HG03095 (cell line): ENCODE measurements around the gene ZNF878.
"Not testable (repeated sequence)": the region's sequence is repeated elsewhere in the genome, so short reads cannot be mapped to it uniquely, and the experiment has no call there.

ENCODE experiments used
- ATAC-seq: cut with Tn5 transposase; IDR thresholded peaks from one replicate; pipeline ENCODE4 v1.9.1; 2021; ENCODE audit warnings: moderate library complexity; ENCODE audit not compliant: unreplicated experiment

The ZNF878 gene

GRCh38 chr19:12052497-12053169 lies at the start of gene ZNF878:
TSS of gene ZNF878 (minus strand) at chr19:12052961. CDS start at chr19:12052801, 160 bp downstream.
- ATAC-seq = peak; percentile 82

- ATAC-seq = no peak
Measured at GRCh38 chr19:12098040-12098439, 45.3 kb upstream of the ZNF878 start.

- ATAC-seq = no peak
Measured at GRCh38 chr19:12095111-12095790, 42.5 kb upstream of the ZNF878 start.

DNA sequence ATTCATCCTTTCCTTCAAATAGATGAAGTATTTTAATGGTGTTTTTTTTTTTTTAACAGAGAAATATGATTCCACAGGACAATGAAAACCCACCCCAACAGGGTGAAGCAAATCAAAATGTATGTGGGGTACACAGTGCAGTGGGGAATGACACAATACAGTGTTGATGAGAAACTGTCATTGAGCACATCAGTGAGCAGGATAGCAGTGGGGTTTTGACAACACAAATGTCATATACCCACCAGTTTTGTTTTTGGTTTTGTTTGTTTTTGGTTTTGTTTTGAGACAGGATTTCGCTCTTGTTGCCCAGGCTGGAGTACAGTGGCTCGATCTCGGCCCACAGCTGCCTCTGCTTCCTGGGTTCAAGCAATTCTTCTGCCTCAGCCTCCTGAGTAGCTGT lies 41.0 kb upstream of the ZNF878 start:
- no peak for ATAC-seq

DNA sequence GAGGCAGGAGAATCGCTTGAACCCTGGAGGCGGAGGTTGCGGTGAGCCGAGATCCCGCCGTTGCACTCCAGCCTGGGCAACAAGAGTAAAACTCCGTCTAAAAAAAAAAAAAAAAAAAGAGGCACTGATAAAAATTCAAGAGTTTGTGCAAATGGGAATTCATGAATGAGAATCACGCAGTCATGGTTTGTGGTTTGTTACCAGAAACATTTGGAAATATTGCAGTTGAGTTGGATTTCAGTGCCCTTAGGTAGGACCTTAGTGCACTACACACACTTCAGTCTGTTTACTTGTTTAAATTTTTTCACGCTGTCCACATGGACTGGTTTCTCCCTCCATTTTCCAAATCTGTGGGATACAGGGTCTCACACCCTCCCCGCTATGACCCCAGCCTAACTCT lies 40.2 kb upstream of the ZNF878 start:
- ATAC-seq = no peak

DNA sequence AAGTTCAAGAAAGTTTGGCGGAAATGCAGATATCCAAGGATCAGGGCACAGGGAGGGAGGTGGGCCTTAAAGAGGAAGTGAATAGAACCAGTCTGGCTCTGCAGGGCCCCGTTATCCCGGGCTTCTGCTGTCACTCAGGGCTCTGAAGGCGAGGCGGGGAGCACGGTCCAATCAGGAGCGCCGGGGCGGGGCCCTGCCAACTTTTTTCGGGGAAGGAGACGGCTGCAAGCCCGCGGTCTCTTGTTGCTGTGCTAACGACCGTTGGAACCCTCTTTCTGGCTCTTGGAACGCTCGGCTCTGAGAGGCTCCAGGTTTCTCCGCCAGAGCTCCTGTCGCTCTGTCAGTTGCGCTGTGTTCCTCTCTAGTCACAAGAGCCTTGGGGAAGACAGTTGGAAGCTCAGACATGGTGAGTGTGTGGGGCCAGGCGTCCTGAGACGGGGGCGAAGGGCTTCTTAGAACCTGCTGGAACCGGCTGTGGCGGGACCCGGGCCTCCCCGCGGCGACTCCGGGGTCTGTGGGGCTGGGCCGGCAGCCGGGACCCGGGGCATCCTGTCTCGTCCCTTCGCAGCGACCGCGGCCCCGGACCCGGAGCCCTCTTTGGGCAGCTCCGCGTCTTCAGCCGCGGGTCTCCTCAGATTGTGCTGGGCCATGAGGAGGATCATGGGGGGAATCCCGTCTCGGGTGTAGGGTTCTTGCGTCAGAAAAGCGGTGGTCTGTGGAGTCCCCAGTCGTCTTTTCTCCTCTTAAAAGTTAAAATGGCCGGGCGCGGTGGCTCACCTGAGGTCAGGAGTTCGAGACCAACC lies 39.5 kb upstream of the ZNF878 start:
- ATAC-seq = no peak

DNA sequence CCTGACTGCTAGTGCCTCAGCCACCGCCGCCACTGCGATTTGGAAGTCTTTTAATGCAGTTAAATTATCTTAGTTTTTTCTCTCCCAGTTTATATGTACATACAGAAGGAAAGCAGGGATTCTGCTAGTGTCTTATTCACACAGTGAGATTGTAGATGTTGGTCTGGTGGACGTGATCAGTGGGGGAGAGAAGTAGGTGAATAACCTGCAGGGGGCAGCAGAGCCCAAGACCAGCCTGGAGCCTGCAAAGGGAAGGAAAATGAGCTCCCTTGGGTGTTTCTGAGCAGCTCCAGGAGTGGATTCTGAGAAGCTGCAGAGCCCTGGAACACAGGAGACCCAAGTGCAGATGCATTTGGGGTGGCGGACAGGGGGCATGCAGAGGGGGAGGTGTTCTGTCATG lies 38.0 kb upstream of the ZNF878 start:
- ATAC-seq = no peak

GRCh38 chr19:12085074-12085818 lies 32.5 kb upstream of the ZNF878 start:
- no peak for ATAC-seq

- ATAC-seq = not testable (repeated sequence)
Measured at GRCh38 chr19:12083336-12083735, 30.6 kb upstream of the ZNF878 start.

DNA sequence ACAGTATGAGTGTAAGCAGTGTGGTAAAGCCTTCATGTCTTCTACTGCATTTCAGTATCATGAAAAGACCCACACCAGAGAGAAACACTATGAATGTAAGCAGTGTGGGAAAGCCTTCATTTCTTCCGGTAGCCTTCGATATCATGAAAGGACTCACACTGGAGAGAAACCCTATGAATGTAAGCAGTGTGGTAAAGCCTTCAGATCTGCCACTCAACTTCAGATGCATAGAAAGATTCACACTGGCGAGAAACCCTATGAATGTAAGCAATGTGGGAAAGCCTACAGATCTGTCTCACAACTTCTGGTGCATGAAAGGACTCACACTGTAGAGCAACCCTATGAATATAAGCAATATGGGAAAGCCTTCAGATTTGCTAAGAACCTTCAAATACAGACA lies 24.6 kb upstream of the ZNF878 start:
- ATAC-seq = no peak

DNA sequence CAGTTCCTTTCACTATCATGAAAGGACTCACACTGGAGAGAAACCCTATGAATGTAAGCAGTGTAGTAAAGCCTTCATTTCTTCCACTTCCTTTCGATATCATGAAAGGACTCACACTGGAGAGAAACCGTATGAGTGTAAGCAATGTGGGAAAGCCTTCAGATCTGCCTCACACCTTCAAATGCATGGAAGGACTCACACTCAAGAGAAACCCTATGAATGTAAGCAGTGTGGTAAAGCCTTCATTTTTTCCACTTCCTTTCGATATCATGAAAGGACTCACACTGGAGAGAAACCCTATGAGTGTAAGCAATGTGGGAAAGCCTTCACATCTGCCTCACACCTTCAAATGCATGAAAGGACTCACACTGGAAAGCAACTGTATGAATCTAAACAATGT lies 23.6 kb upstream of the ZNF878 start:
- not testable (repeated sequence) for ATAC-seq

- no peak for ATAC-seq
Measured at GRCh38 chr19:12075538-12076139, 22.9 kb upstream of the ZNF878 start.

DNA sequence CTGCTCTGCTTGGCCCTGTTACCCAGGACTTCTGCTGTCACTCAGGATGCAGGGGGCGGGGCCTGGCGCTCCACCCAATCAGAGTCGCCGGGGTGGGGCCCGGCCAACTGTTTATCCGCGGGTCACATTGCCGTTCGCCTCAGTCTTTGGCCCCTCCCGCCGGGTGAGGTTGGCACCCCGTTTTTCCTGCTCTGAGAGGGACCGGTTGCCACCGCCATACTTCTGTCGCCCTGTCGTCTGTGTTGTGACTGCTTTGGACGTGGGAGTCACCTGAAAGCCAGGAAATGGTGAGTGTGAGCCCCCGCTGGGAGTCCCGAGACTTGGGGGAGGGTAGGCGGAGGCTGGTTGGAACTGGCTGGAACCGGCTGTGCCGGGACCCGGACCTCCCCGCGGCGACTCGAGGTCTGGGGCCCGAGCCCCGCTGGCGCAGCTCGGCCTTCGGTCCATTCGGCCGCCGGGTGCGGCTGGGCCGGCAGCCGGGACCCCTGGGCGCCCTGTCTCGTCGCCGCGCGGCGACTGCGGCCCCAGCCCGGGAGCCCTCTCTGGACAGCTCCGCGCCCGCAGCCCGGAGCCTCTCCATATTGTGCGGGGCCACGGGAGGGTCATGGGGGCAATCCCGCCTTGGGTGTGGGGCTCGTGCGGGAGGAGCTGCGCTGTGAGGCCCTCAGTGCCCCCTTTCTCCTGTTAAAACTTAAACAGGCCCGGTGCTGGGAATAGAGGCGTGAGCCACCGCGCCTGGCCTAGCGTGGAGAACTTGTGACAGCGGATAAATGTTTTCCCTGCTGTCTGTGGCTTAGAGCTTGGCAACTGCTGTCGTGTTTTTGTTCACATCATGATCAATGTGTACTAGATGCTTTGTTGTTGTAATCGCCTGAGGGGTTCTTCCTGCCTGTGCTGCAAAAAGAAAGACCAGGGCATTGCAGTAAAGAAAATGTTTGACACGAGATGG lies 12.1 kb upstream of the ZNF878 start, which contains the start of gene ZNF844:
Gene ZNF844 (plus strand): TSS at position 142 of the 949 bp plus-strand sequence. CDS start 143 bp downstream, at position 285.
- peak; percentile 84 for ATAC-seq

DNA sequence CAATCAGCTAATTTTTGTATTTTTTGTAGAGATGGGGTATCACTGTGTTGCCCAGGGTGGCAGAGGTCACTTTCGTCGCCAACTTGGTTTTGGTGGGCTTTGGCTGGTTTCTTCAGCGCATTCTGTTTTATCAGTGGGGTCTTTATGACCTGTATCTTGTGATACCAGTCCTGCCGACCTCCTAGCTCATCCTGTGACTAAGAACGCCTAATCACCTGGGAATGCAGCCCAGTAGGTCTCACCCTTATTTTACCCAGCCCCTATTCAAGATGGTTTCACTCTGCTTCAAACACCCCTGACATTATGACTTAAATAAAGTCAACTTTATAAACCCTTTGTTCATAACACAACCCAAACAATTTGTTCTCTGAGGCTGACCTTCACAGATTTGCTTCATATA lies 3.0 kb upstream of the ZNF878 start:
- no peak for ATAC-seq

GRCh38 chr19:12052091-12052496 lies 667 bp downstream of the ZNF878 start:
- ATAC-seq = peak; percentile 14

DNA sequence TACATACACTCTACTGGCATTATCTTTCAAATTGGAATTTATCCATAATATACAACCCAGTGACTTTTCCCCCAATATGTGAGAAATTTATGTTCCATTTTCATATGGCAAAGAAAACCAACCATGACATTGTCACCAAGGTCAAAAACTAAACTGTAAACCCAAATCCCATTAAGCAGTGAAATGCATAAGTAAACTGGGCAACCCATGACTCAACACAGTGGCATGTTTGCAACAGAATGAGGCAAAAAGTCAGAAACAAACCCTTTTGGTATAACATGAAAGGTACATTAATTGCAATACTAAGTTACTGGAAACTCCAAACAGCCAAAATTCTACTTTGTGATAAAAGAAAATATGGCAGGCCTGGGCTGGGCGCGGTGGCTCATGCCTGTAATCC lies 4.9 kb downstream of the ZNF878 start:
- no peak for ATAC-seq

GRCh38 chr19:12043752-12044422 lies 8.9 kb downstream of the ZNF878 start:
- no peak for ATAC-seq

DNA sequence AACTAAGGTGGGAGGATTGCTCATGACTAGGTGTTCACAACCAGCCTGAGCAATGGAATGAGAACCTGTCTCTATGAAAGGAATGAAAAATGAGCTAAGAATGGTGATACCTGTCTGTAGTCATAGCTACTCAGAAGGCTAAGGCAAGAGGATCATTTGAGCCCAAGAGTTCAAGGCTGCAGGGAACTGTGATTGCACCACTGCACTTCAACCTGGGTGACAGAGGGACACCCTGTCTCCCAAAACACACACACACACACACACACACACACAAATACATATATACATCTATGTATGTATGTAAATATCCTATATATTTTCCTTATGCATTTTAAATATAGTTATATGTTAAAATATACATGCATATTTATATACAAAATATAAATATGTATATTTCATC lies 9.9 kb downstream of the ZNF878 start:
- no peak for ATAC-seq
